GM12878 (cell line): ENCODE measurements around the gene N4BP2L2. TPM values are rescaled to one million over a fixed set of nuclear protein-coding genes. Genes with fewer than 3 reads are reported as not detected.
A peak's percentile ranks its signal among the peaks of the same experiment; 100 is the strongest.

Experiments used
- ATAC-seq: fragments of 200-7000 bp; cut with Tn5 transposase; 3 replicates; pipeline ENCODE4 v1.9.1; 2020; ENCODE audit warnings: mild to moderate bottlenecking, moderate library complexity
- BruUV-seq: library from RNA; stranded (reverse); fragments of 400-500 nt; replicated peaks from 2 replicates; lab custom pipeline; 2021; lab: Mats Ljungman, UMichigan
- CTCF ChIA-PET: fragments of 300-600 bp; sonication (Branson Sonifier 250); formaldehyde crosslinking; extraction: SDS; loops from one replicate; lab custom pipeline; 2021; ENCODE audit warnings: inconsistent platforms; lab: Yijun Ruan, JAX
- POLR2A ChIA-PET: fragments of 350-600 bp; formaldehyde crosslinking; extraction: SDS; loops from one replicate; lab custom pipeline; 2021; ENCODE audit warnings: inconsistent platforms; lab: Charles Lee
- RAD21 ChIA-PET: fragments of 300-600 bp; sonication (Branson Sonifier 250); formaldehyde crosslinking; loops from one replicate; lab custom pipeline; 2023; ENCODE audit warnings: antibody characterized with exemption; ENCODE audit not compliant: unreplicated experiment; lab: Charles Lee
- SMC1A ChIA-PET: fragments of 300-600 bp; sonication (Branson Sonifier 250); formaldehyde crosslinking; loops from one replicate; lab custom pipeline; 2023; ENCODE audit not compliant: unreplicated experiment, uncharacterized antibody; lab: Charles Lee
- DNase-seq: peaks from one replicate; pipeline ENCODE4 v3.0.0-alpha.2; 2011; ENCODE audit warnings: low read depth, low spot score
- FAIRE-seq: peaks from 3 replicates; lab custom pipeline; 2011; peaks lifted over from hg19 to GRCh38; lab: Jason Lieb, UNC
- H2AFZ ChIP-seq: 2 replicates; pipeline ENCODE4 v1.6.0; 2011; ENCODE audit warnings: low read depth, low read length, control low read depth; ENCODE audit not compliant: control insufficient read depth
- H3K27ac ChIP-seq: 2 replicates; pipeline ENCODE4 v1.5.1; 2011; ENCODE audit warnings: control low read depth; ENCODE audit not compliant: control insufficient read depth, insufficient read depth
- H3K27me3 ChIP-seq, 2 experiments: replicated peaks in 1 of 2; 2 replicates each; pipeline versions ENCODE4 v1.6.0 to v1.6.1; 2011; ENCODE audit warnings: low read length in 1 of 2; ENCODE audit not compliant: control insufficient read depth in 2 of 2, insufficient read depth in 2 of 2
- H3K36me3 ChIP-seq, 2 experiments: 2 replicates each; pipeline ENCODE4 v1.5.1; 2011; ENCODE audit warnings: low read length in 1 of 2; ENCODE audit not compliant: control insufficient read depth in 2 of 2, insufficient read depth in 2 of 2
- H3K4me1 ChIP-seq: 2 replicates; pipeline ENCODE4 v1.6.1; 2011; ENCODE audit warnings: mild to moderate bottlenecking, low read length, moderate library complexity, mixed read lengths; ENCODE audit not compliant: control insufficient read depth, insufficient read depth
- H3K4me2 ChIP-seq: 2 replicates; pipeline ENCODE4 v1.6.0; 2011; ENCODE audit warnings: control low read depth; ENCODE audit not compliant: control insufficient read depth, insufficient read depth
- H3K4me3 ChIP-seq: fragments of 200-600 bp; sonication (generic); 2 replicates; pipeline ENCODE4 v1.5.1; 2016
- H3K79me2 ChIP-seq: 2 replicates; pipeline ENCODE4 v1.6.0; 2011; ENCODE audit warnings: low read length; ENCODE audit not compliant: control insufficient read depth, insufficient read depth
- H3K9ac ChIP-seq: 2 replicates; pipeline ENCODE4 v1.8.0; 2011; ENCODE audit warnings: low read length, control low read depth, mixed read lengths; ENCODE audit not compliant: control insufficient read depth, insufficient read depth
- H3K9me3 ChIP-seq: replicated peaks from 3 replicates; pipeline ENCODE4 v1.5.1; 2011; ENCODE audit warnings: mild to moderate bottlenecking, low read length; ENCODE audit not compliant: control insufficient read depth, insufficient read depth
- H4K20me1 ChIP-seq: 2 replicates; pipeline ENCODE4 v1.6.0; 2011; ENCODE audit not compliant: control insufficient read depth, insufficient read depth
- ASH2L ChIP-seq: fragments of 300-600, 200-600 bp; sonication (generic); IDR thresholded peaks from 2 replicates; pipeline ENCODE4 v1.6.1; 2017; ENCODE audit warnings: low read depth, mild to moderate bottlenecking, borderline replicate concordance
- BRCA1 ChIP-seq: IDR thresholded peaks from 2 replicates; pipeline ENCODE4 v1.6.1; 2011; ENCODE audit warnings: low read depth, low read length, improper control_type of control experiment
- CHD1 ChIP-seq: IDR thresholded peaks from 2 replicates; pipeline ENCODE4 v1.6.1; 2012; ENCODE audit warnings: low read depth, low read length, improper control_type of control experiment
- CHD2 ChIP-seq: IDR thresholded peaks from 2 replicates; pipeline ENCODE4 v1.6.1; 2011; ENCODE audit warnings: low read depth, low read length, improper control_type of control experiment, borderline replicate concordance
- CHD4 ChIP-seq: fragments of 200-600 bp; sonication (generic); IDR thresholded peaks from 2 replicates; pipeline ENCODE4 v1.6.1; 2016; ENCODE audit warnings: mild to moderate bottlenecking
- HCFC1 ChIP-seq: fragments of 150-350 bp; IDR thresholded peaks from 2 replicates; pipeline ENCODE4 v1.6.1; 2014; ENCODE audit warnings: low read length
- HDGF ChIP-seq: fragments of 450-650 bp; IDR thresholded peaks from 2 replicates; pipeline ENCODE4 v1.6.1; 2016; ENCODE audit warnings: antibody characterized with exemption
- IKZF2 ChIP-seq, 2 experiments: fragments of 450-650 bp; IDR thresholded peaks; 2 replicates each; pipeline ENCODE4 v1.6.1; 2017; ENCODE audit warnings: mild to moderate bottlenecking in 2 of 2, moderate library complexity in 2 of 2
- IRF3 ChIP-seq: fragments of 450-650 bp; IDR thresholded peaks from 2 replicates; pipeline ENCODE4 v1.6.1; 2014; ENCODE audit warnings: mild to moderate bottlenecking
- KLF5 ChIP-seq: fragments of 450-650 bp; IDR thresholded peaks from 2 replicates; pipeline ENCODE4 v1.6.1; 2014; ENCODE audit warnings: mild to moderate bottlenecking; ENCODE audit not compliant: partially characterized antibody
- MTA3 ChIP-seq: IDR thresholded peaks from 2 replicates; pipeline ENCODE4 v1.6.1; 2012; ENCODE audit warnings: low read length, inconsistent platforms, borderline replicate concordance
- NFXL1 ChIP-seq: fragments of 450-650 bp; IDR thresholded peaks from 2 replicates; pipeline ENCODE4 v1.6.1; 2017; ENCODE audit warnings: antibody characterized with exemption, mild to moderate bottlenecking, borderline replicate concordance
- RAD21 ChIP-seq: IDR thresholded peaks from 2 replicates; pipeline ENCODE4 v1.6.1; 2011; ENCODE audit warnings: mild to moderate bottlenecking, low read depth, low read length, moderate library complexity; ENCODE audit not compliant: insufficient read depth
- SREBF1 ChIP-seq: IDR thresholded peaks from 2 replicates; pipeline ENCODE4 v1.6.1; 2012; ENCODE audit warnings: mild to moderate bottlenecking, low read length
- WGBS: methylation state at CpG from one replicate; pipeline ENCODE4 v1.1.6; 2016; ENCODE audit warnings: low lambda C conversion rate; ENCODE audit not compliant: insufficient replicate concordance, insufficient coverage; ENCODE audit errors: missing lambda C conversion rate; 5-methylcytosine and 5-hydroxymethylcytosine counted together
- in situ Hi-C: fragments of 300-500 bp; cut with MboI; formaldehyde crosslinking; loops from 9 replicates; pipeline ENCODE4 v1.14.3; 2018; ENCODE audit warnings: mixed read lengths
- intact Hi-C: fragments of 100-400 bp; cut with micrococcal nuclease; formaldehyde crosslinking; loops from one replicate; pipeline ENCODE4 v1.14.2; 2022; ENCODE audit not compliant: unreplicated experiment
- polyA plus RNA-seq, 11 experiments: library from polyadenylated mRNA; depleted of rRNA in 4 of 11; unstranded in 6 of 11; stranded (reverse) in 5 of 11; fragments of >200 nt; fragmentation: Nextera tagmentation in 4 of 11; fragmentation: Illumina TruSeq in 1 of 11; extraction: Ambion mirVana in 4 of 11; extraction: Trizol in 1 of 11; gene quantifications; 1 replicate in 1 of 11; 2 replicates in 10 of 11; pipeline versions ENCODE4 v1.2.1 to v1.2.3, GENCODE V29; 2011 to 2016; ENCODE audit warnings: inconsistent platforms in 2 of 11, missing spikeins in 2 of 11, low read depth in 1 of 11
- total RNA-seq, 4 experiments: library from RNA; depleted of rRNA in 3 of 4; stranded (reverse); fragments of >200 nt in 3 of 4; fragmentation: Illumina TruSeq in 1 of 4; extraction: Trizol in 1 of 4; gene quantifications; 2 replicates each; pipeline versions ENCODE4 v1.2.1 to v1.2.3, GENCODE V29; 2013 to 2021
- TF ChIP-seq, protein P1 (sequence below): fragments of 450-650 bp; IDR thresholded peaks from 2 replicates; pipeline ENCODE4 v1.6.1; 2017; ENCODE audit warnings: mild to moderate bottlenecking, moderate library complexity

N4BP2L2 gene
- total and polyA plus RNA-seq, 10 of the 15 experiments (the other 5 are each of a cell fraction or from before 2014, with no cell fraction given), result 41.7 to 87.1 (median 61.2) TPM

GRCh38 chr13:32587011-32587810 lies 48.6 kb upstream of the N4BP2L2 start (continued):
- TF ChIP-seq CHD1 (no peak), CHD2 (no peak; the same call in 1 of the 2 replicates), MTA3 (0 out of 2 replicates have a peak, but pooled peaks have one; percentile 48), KLF5 (no peak), IRF3 (no peak), SREBF1 (no peak)

DNA sequence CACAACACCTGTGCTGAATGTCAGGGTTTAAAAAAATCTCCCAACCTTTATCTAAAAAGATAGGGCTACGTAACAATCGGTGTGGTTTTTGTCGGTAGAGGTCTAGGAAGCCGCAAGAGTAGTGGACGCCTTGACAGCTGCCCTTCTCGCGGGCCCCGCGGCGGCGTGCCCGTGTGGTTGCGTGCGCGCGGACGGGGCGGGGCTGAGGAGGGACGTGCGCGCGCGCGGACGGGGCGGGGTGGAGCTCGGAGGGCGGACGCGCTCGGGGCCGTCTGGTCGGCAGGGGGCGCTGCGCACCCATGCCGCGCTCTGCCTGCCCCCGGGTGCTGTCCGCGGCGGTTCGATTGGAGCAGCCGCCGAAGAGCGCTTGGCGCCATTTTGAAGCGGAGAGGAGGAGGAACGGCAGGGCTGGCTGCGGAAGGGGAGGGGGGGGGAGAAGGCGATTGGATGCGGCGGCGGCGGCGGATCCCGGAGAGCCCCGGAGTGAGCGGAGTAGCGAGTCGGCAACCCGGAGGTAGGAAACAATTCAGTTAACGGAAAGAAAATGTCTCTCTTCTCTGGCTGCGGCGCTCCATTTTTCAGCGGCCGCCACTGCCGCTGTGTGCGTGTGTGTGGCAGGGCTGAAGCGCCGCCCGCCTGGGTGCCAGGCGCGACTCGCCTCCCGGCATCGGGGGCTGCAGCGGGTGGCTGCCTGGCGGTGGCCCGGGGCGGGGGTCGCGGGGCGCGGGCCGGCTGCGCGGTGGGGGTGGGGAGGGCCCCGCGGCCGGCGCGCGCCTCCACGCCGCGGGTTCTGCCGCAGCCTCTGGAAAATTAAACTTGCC lies 47.7 kb upstream of the N4BP2L2 start, which contains the start of gene PDS5B:
TSS of gene PDS5B (plus strand) at position 373 of the 821 bp plus-strand sequence. CDS start 62,321 bp downstream, outside the sequence.
- H3K27me3 ChIP-seq, result no peaks in the 10 kb centered on the region
- H3K4me1 ChIP-seq, result peaks cover 4% of the 10 kb centered on the region; the same call in 1 of the 2 replicates
- H3K9me3 ChIP-seq, result no peaks in the 10 kb centered on the region
- H3K4me2 ChIP-seq, result peak within 1 kb of the TSS; percentile 95
- POLR2A ChIA-PET, result interaction anchor here (0.7 to 2.2 kb wide), 6 partner anchors 52 to 383 kb away, joined by 3 to 11 read pairs (median 6); no protein-coding TSS in a partner anchor
- in situ Hi-C loops (loop anchor here (10.0 to 25.0 kb wide), 2 partner anchors 959 to 1126 kb away; no protein-coding TSS in a partner anchor), intact Hi-C loops (loop anchor here (1.0 to 10.0 kb wide), 9 partner anchors 53 to 1136 kb away; partner anchors contain the start of gene KL)
- H3K79me2 ChIP-seq, result peaks cover 44% of the 10 kb centered on the region
- FAIRE-seq (no peak), DNase-seq (peak; percentile 66), ATAC-seq (peak; percentile 90)
- SMC1A ChIA-PET, result interaction anchor here (0.7 to 5.1 kb wide), 14 partner anchors 47 to 325 kb away, joined by 3 to 111 read pairs (median 8); partner anchors contain the start of gene N4BP2L2
- H4K20me1 ChIP-seq, result 0 out of 2 replicates have a peak, but pooled peaks cover 3% of the 10 kb centered on the region
- no peaks in the 10 kb centered on the region for H3K36me3 ChIP-seq
- RAD21 ChIA-PET, result interaction anchor here (0.6 to 4.4 kb wide), 31 partner anchors 10 to 1242 kb away, joined by 3 to 112 read pairs (median 7); partner anchors contain the start of genes BRCA2 and ZAR1L
- peak within 1 kb of the TSS; percentile 87 for H3K9ac ChIP-seq
- peak within 1 kb of the TSS; percentile 75 for H3K4me3 ChIP-seq
- no TSS peak for BruUV-seq
- peak within 1 kb of the TSS; percentile 84 for H3K27ac ChIP-seq
- 3% methylated on average over 40 of the region's 97 CpGs for WGBS
- peak within 1 kb of the TSS; percentile 97 for H2AFZ ChIP-seq
- CTCF ChIA-PET, result interaction anchor here (0.6 to 7.3 kb wide), 35 partner anchors 9 to 1138 kb away, joined by 3 to 171 read pairs (median 4); partner anchors contain the start of gene BRCA2
- TF ChIP-seq RAD21 (peak; percentile 82), HCFC1 (no peak), BRCA1 (no peak), NFXL1 (no peak), CHD4 (no peak), IKZF2 (IDR thresholded peaks at IDR 0.05) (0 out of 4 replicates have a peak, but pooled peaks of 1 of the 2 experiments have one; percentile 33), ASH2L (peak; percentile 27; the same call in 1 of the 2 replicates), HDGF (peak; percentile 45; the same call in 1 of the 2 replicates)
- TF ChIP-seq, protein P1, sequence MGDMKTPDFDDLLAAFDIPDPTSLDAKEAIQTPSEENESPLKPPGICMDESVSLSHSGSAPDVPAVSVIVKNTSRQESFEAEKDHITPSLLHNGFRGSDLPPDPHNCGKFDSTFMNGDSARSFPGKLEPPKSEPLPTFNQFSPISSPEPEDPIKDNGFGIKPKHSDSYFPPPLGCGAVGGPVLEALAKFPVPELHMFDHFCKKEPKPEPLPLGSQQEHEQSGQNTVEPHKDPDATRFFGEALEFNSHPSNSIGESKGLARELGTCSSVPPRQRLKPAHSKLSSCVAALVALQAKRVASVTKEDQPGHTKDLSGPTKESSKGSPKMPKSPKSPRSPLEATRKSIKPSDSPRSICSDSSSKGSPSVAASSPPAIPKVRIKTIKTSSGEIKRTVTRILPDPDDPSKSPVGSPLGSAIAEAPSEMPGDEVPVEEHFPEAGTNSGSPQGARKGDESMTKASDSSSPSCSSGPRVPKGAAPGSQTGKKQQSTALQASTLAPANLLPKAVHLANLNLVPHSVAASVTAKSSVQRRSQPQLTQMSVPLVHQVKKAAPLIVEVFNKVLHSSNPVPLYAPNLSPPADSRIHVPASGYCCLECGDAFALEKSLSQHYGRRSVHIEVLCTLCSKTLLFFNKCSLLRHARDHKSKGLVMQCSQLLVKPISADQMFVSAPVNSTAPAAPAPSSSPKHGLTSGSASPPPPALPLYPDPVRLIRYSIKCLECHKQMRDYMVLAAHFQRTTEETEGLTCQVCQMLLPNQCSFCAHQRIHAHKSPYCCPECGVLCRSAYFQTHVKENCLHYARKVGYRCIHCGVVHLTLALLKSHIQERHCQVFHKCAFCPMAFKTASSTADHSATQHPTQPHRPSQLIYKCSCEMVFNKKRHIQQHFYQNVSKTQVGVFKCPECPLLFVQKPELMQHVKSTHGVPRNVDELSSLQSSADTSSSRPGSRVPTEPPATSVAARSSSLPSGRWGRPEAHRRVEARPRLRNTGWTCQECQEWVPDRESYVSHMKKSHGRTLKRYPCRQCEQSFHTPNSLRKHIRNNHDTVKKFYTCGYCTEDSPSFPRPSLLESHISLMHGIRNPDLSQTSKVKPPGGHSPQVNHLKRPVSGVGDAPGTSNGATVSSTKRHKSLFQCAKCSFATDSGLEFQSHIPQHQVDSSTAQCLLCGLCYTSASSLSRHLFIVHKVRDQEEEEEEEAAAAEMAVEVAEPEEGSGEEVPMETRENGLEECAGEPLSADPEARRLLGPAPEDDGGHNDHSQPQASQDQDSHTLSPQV, result peak; percentile 89
